ENCODE results near the gene NKAIN2.

The NKAIN2 gene

GRCh38 chr6:123925350-123925749 lies 121.7 kb downstream of the NKAIN2 start:
- Histone ChIP-seq H3K36me3 (no peaks in the 10 kb centered on the region), H3K4me1 (no peaks in the 10 kb centered on the region), H3K27me3 (no peaks in the 10 kb centered on the region), H3K27ac (no peak overlapping the region), H3K9me3 (no peaks in the 10 kb centered on the region), H3K4me3 (no peak overlapping the region)
- intact Hi-C loops (cut with DNase I; ENCODE audit: low total_unique reads): no loop called here
- DNase-seq: no peak
- TF ChIP-seq, protein P1, sequence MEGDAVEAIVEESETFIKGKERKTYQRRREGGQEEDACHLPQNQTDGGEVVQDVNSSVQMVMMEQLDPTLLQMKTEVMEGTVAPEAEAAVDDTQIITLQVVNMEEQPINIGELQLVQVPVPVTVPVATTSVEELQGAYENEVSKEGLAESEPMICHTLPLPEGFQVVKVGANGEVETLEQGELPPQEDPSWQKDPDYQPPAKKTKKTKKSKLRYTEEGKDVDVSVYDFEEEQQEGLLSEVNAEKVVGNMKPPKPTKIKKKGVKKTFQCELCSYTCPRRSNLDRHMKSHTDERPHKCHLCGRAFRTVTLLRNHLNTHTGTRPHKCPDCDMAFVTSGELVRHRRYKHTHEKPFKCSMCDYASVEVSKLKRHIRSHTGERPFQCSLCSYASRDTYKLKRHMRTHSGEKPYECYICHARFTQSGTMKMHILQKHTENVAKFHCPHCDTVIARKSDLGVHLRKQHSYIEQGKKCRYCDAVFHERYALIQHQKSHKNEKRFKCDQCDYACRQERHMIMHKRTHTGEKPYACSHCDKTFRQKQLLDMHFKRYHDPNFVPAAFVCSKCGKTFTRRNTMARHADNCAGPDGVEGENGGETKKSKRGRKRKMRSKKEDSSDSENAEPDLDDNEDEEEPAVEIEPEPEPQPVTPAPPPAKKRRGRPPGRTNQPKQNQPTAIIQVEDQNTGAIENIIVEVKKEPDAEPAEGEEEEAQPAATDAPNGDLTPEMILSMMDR (IDR thresholded peaks at IDR 0.05): no peak

GRCh38 chr6:123925842-123926399 lies 122.3 kb downstream of the NKAIN2 start:
- no peak for DNase-seq
- Histone ChIP-seq H3K4me3 (no peak overlapping the region), H3K4me1 (no peaks in the 10 kb centered on the region), H3K9me3 (no peaks in the 10 kb centered on the region), H3K36me3 (no peaks in the 10 kb centered on the region), H3K27me3 (no peaks in the 10 kb centered on the region), H3K27ac (no peak overlapping the region)
- TF ChIP-seq, protein P1 (IDR thresholded peaks at IDR 0.05): no peak
- intact Hi-C loops (cut with DNase I; ENCODE audit: low total_unique reads): no loop called here

DNA sequence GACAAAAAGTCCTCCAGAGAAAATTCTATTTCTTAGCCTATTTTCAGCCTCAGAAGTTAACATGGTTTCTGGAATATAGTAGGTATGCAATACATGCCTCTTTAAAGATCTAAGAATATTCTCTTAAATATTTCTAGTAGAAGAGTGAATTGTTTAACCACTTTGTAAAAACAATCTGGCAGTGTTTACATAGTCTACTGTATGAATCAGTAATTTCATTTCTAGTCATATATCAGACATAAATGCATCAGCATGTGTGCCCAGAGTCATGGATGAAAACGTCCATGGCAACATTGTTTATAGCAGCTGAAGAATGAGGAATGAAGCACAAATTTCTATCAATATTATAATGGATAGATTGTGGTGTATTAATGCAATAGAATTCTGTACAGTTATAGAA lies 124.9 kb downstream of the NKAIN2 start:
- no peak for DNase-seq
- intact Hi-C loops (cut with DNase I; ENCODE audit: low total_unique reads): no loop called here
- no peaks in the 10 kb centered on the region for H3K36me3 ChIP-seq

DNA sequence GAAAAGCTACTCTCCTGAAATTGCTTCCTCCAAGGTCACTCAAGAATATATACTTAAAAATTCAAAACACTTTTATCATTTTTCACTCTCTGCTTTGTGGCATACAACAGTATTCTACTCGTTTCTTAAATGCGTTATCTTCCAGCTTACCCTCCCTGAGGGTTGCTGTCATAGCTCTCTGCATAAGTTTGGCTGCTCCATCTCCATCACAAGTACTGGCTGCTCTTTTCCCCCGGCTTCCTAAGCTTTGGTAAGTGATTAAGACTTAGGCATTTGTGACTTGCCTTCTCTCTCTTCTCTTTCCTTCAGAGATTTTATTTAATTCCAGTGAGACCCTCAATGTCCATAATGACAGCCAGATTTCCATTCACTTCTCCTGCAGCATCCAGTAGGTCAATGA lies 128.3 kb downstream of the NKAIN2 start:
- Histone ChIP-seq H3K27ac (no peak overlapping the region), H3K27me3 (no peaks in the 10 kb centered on the region), H3K9me3 (no peaks in the 10 kb centered on the region), H3K4me3 (no peak overlapping the region), H3K4me1 (no peaks in the 10 kb centered on the region), H3K36me3 (no peaks in the 10 kb centered on the region)
- TF ChIP-seq, protein P1 (IDR thresholded peaks at IDR 0.05): no peak
- no peak for DNase-seq
- intact Hi-C loops (cut with DNase I; ENCODE audit: low total_unique reads): no loop called here

More for the DNA sequence above, 124.9 kb downstream of the NKAIN2 start:
- no peaks in the 10 kb centered on the region for H3K27me3 ChIP-seq
- TF ChIP-seq, protein P1 (IDR thresholded peaks at IDR 0.05): no peak
- H3K4me1 ChIP-seq: no peaks in the 10 kb centered on the region
- H3K27ac ChIP-seq: no peak overlapping the region
- no peaks in the 10 kb centered on the region for H3K9me3 ChIP-seq
- no peak overlapping the region for H3K4me3 ChIP-seq

DNA sequence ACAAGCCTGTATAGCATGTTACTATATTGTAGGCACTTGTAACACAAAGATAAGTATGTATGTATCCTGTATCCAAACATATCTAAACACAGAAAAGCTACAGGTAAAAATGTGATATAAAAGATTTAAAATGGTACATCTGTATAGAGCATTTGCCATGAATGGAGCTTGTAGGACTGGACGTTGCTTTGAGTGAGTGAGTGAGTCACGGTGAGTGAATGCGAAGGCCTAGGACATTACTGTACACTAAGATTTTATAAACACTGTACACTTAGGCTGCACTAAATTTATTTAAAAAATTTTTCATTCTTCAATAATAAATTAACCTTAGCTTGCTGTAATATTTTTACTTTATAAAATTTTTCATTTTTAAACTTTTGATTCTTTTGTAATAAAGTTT lies 136.9 kb downstream of the NKAIN2 start:
- Histone ChIP-seq H3K4me1 (no peaks in the 10 kb centered on the region), H3K27ac (no peak overlapping the region), H3K4me3 (no peak overlapping the region), H3K27me3 (no peaks in the 10 kb centered on the region), H3K36me3 (no peaks in the 10 kb centered on the region), H3K9me3 (no peaks in the 10 kb centered on the region)
- TF ChIP-seq, protein P1 (IDR thresholded peaks at IDR 0.05): no peak
- intact Hi-C loops (cut with DNase I; ENCODE audit: low total_unique reads): no loop called here
- DNase-seq: no peak

- intact Hi-C loops (cut with DNase I; ENCODE audit: low total_unique reads): no loop called here
- no peaks in the 10 kb centered on the region for H3K27me3 ChIP-seq
- H3K36me3 ChIP-seq: no peaks in the 10 kb centered on the region
- no peak for DNase-seq
- no peaks in the 10 kb centered on the region for H3K9me3 ChIP-seq
- TF ChIP-seq, protein P1 (IDR thresholded peaks at IDR 0.05): no peak
- H3K27ac ChIP-seq: no peak overlapping the region
- no peak overlapping the region for H3K4me3 ChIP-seq
- no peaks in the 10 kb centered on the region for H3K4me1 ChIP-seq
Measured at GRCh38 chr6:123941855-123942254, 138.2 kb downstream of the NKAIN2 start.

Measured in tibial artery (tissue), 4 donors.